GM19467 (cell line): ENCODE data around the gene ZEB1.

Source experiments
- ATAC-seq: cut with Tn5 transposase; IDR thresholded peaks from one replicate; pipeline ENCODE4 v1.9.1; 2021; ENCODE audit warnings: mild to moderate bottlenecking, moderate library complexity; ENCODE audit not compliant: unreplicated experiment

Gene ZEB1

GRCh38 chr10:31318854-31319601 lies at the start of gene ZEB1:
TSS of gene ZEB1 (plus strand) at chr10:31319216. CDS start at chr10:31319235, 19 bp downstream.
- ATAC-seq: peak; percentile 41

- ATAC-seq: no peak
Measured at GRCh38 chr10:31270954-31271353, 48.1 kb upstream of the ZEB1 start.

- ATAC-seq: no peak
Measured at GRCh38 chr10:31272841-31273240, 46.2 kb upstream of the ZEB1 start.

GRCh38 chr10:31273789-31274188 lies 45.2 kb upstream of the ZEB1 start:
- no peak for ATAC-seq

GRCh38 chr10:31274310-31274709 lies 44.7 kb upstream of the ZEB1 start:
- no peak for ATAC-seq

GRCh38 chr10:31278279-31278941 lies 40.6 kb upstream of the ZEB1 start:
- no peak for ATAC-seq

- no peak for ATAC-seq
Measured at GRCh38 chr10:31280972-31281371, 38.0 kb upstream of the ZEB1 start.

- ATAC-seq: no peak
Measured at GRCh38 chr10:31288001-31288400, 31.0 kb upstream of the ZEB1 start.

- no peak for ATAC-seq
Measured at GRCh38 chr10:31288962-31289361, 30.1 kb upstream of the ZEB1 start.

- ATAC-seq: no peak
Measured at GRCh38 chr10:31290386-31290785, 28.6 kb upstream of the ZEB1 start.

GRCh38 chr10:31291123-31291522 lies 27.9 kb upstream of the ZEB1 start:
- ATAC-seq: no peak

GRCh38 chr10:31294558-31294957 lies 24.5 kb upstream of the ZEB1 start:
- ATAC-seq: no peak

- ATAC-seq: no peak
Measured at GRCh38 chr10:31296754-31297153, 22.3 kb upstream of the ZEB1 start.

- ATAC-seq: no peak
Measured at GRCh38 chr10:31299119-31299518, 19.9 kb upstream of the ZEB1 start.

GRCh38 chr10:31303212-31303611 lies 15.8 kb upstream of the ZEB1 start:
- no peak for ATAC-seq

GRCh38 chr10:31304291-31304970 lies 14.6 kb upstream of the ZEB1 start:
- no peak for ATAC-seq

- ATAC-seq: no peak
Measured at GRCh38 chr10:31313396-31313795, 5.6 kb upstream of the ZEB1 start.

- ATAC-seq: no peak
Measured at GRCh38 chr10:31314256-31315150, 4.5 kb upstream of the ZEB1 start.

- ATAC-seq: no peak
Measured at GRCh38 chr10:31315453-31315852, 3.6 kb upstream of the ZEB1 start.

- no peak for ATAC-seq
Measured at GRCh38 chr10:31317171-31317570, 1.8 kb upstream of the ZEB1 start.
